Right atrium auricular region (tissue), 2 donors: ENCODE results near the gene ECHDC3. TPM values are rescaled to one million over a fixed set of nuclear protein-coding genes. Genes with fewer than 3 reads are reported as not detected.

Experiments used
- DNase-seq: peaks from one replicate; pipeline ENCODE4 v3.0.0-alpha.2; 2019; ENCODE audit warnings: low spot score
- H3K27ac ChIP-seq, 2 donors: fragments of 200-600 bp; sonication (generic); 1 replicate in 1 of 2; 2 replicates in 1 of 2; pipeline ENCODE4 v1.5.1; 2016 to 2019
- H3K27me3 ChIP-seq, 2 donors: fragments of 200-600 bp; sonication (generic); one replicate each; pipeline versions ENCODE4 v1.5.1 to v1.6.0; 2017 to 2019
- H3K36me3 ChIP-seq: fragments of 200-600 bp; sonication (generic); one replicate; pipeline ENCODE4 v1.5.1; 2016
- H3K4me1 ChIP-seq, 2 donors: fragments of 200-600 bp; sonication (generic); one replicate each; pipeline versions ENCODE4 v1.5.1 to v1.6.0; 2017 to 2019
- H3K4me3 ChIP-seq, 2 donors: fragments of 200-600 bp; sonication (generic); 1 replicate in 1 of 2; 2 replicates in 1 of 2; pipeline ENCODE4 v1.5.1; 2017 to 2019; ENCODE audit warnings: mild to moderate bottlenecking in 1 of 2, moderate library complexity in 1 of 2
- H3K9me3 ChIP-seq, 2 donors: fragments of 200-600 bp; sonication (generic); one replicate each; pipeline ENCODE4 v1.5.1; 2019
- total RNA-seq, 2 donors: library from RNA; depleted of rRNA; stranded (reverse); fragments of >200 nt; gene quantifications; one replicate each; pipeline ENCODE4 v1.1.0, GENCODE V29; 2016
- TF ChIP-seq, protein P1 (sequence below), 2 donors: fragments of 200-600 bp; sonication (generic); IDR thresholded peaks; one replicate each; pipeline ENCODE4 v1.5.1; 2019; ENCODE audit warnings: antibody characterized with exemption in 2 of 2

Gene ECHDC3, protein sequence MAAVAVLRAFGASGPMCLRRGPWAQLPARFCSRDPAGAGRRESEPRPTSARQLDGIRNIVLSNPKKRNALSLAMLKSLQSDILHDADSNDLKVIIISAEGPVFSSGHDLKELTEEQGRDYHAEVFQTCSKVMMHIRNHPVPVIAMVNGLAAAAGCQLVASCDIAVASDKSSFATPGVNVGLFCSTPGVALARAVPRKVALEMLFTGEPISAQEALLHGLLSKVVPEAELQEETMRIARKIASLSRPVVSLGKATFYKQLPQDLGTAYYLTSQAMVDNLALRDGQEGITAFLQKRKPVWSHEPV
- 100 to 1,000 TPM; 201 to 223 TPM for total RNA-seq

DNA sequence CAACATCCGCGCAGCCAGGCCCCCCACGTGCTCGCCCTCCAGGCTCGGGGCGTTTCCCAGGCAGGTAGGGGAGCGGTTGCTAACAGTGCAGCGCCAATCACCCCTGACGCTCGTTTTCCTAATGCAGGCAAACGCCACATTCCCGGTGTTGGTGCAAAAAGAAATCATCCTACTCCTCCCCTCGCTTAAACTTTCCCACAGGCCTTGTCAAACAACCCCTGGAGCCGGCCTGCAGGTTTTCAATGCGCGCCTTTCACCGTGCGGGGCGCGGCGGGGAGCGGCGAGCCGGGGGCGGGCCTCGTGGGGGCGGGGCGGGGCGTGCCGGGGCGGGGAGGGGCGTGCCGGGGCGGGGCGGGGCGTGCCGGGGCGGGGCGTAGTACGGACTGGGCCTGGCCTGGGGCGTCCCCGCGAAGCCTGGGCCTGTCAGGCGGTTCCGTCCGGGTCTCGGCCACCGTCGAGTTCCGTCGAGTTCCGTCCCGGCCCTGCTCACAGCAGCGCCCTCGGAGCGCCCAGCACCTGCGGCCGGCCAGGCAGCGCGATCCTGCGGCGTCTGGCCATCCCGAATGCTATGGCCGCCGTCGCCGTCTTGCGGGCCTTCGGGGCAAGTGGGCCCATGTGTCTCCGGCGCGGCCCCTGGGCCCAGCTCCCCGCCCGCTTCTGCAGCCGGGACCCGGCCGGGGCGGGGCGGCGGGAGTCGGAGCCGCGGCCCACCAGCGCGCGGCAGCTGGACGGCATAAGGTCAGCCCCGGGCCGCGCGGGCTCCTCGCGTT, at the start of gene ECHDC3:
Gene ECHDC3, plus strand, starts transcription at position 374 of the 770 bp plus-strand sequence. Its CDS starts 195 bp downstream, at position 569.
- TF ChIP-seq, protein P1, sequence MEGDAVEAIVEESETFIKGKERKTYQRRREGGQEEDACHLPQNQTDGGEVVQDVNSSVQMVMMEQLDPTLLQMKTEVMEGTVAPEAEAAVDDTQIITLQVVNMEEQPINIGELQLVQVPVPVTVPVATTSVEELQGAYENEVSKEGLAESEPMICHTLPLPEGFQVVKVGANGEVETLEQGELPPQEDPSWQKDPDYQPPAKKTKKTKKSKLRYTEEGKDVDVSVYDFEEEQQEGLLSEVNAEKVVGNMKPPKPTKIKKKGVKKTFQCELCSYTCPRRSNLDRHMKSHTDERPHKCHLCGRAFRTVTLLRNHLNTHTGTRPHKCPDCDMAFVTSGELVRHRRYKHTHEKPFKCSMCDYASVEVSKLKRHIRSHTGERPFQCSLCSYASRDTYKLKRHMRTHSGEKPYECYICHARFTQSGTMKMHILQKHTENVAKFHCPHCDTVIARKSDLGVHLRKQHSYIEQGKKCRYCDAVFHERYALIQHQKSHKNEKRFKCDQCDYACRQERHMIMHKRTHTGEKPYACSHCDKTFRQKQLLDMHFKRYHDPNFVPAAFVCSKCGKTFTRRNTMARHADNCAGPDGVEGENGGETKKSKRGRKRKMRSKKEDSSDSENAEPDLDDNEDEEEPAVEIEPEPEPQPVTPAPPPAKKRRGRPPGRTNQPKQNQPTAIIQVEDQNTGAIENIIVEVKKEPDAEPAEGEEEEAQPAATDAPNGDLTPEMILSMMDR (IDR thresholded peaks at IDR 0.05), result no peak
- peak within 1 kb of the TSS; percentile 85 to 97 for H3K27ac ChIP-seq
- no peaks in the 10 kb centered on the region for H3K27me3 ChIP-seq

DNA sequence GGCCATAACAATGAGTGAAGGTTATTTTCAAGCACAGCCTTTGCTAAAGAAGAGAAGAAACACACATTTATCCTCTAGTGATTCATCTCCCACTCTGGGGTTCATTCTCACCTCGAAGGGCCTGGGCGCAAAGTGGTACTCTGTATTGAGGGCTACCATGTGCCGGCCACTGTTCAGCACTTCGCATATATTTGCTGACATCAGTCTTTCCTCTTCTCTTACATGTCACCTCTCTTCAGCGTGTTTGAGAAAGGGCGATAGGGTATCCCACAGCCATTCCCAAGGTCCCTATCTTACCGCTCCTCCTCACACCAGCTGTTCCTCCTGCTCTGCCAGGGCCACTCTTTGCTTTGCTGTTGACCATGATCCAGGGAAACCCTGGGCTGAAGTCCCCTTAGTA, 48.8 kb upstream of the ECHDC3 start:
- H3K27me3 ChIP-seq, result no peaks in the 10 kb centered on the region
- no peaks in the 10 kb centered on the region for H3K36me3 ChIP-seq
- H3K9me3 ChIP-seq, result no peaks in the 10 kb centered on the region
- no peak overlapping the region for H3K27ac ChIP-seq
- no peak overlapping the region for H3K4me3 ChIP-seq
- H3K4me1 ChIP-seq, result peaks cover 0 to 3% of the 10 kb centered on the region in 2 donors
- TF ChIP-seq, protein P1 (IDR thresholded peaks at IDR 0.05), result no peak
- DNase-seq, result no peak

More for the DNA sequence above, at the start of gene ECHDC3:
- DNase-seq, result no peak
- Histone ChIP-seq H3K9me3 (no peaks in the 10 kb centered on the region), H3K4me3 (peak within 1 kb of the TSS; percentile 63 to 65), H3K4me1 (peaks cover 0 to 24% of the 10 kb centered on the region in 2 donors), H3K36me3 (no peaks in the 10 kb centered on the region)

DNA sequence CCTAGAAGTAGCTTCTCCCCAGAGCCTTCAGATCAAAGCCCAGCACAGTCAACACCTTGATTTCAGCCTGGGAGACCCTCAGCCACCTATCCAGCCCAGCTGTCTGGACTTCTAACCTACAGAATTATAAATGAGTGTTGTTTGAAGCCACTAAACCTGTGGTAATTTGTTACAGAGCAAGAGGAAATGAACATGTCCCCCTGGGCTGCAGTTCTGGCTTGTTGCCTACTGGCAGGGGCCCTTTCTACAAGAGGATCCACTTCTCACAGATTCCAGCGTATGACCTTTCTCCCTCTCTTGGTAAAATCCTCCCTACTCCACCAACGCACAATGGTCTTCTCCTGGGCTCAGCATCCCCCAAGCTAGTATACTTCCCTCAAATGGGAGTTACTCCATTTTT, 46.4 kb upstream of the ECHDC3 start:
- TF ChIP-seq, protein P1 (IDR thresholded peaks at IDR 0.05), result no peak
- DNase-seq, result no peak
- no peak overlapping the region for H3K27ac ChIP-seq
- no peaks in the 10 kb centered on the region for H3K9me3 ChIP-seq
- H3K27me3 ChIP-seq, result no peaks in the 10 kb centered on the region
- H3K36me3 ChIP-seq, result no peaks in the 10 kb centered on the region
- peaks cover 0 to 3% of the 10 kb centered on the region in 2 donors for H3K4me1 ChIP-seq
- H3K4me3 ChIP-seq, result no peak overlapping the region

DNA sequence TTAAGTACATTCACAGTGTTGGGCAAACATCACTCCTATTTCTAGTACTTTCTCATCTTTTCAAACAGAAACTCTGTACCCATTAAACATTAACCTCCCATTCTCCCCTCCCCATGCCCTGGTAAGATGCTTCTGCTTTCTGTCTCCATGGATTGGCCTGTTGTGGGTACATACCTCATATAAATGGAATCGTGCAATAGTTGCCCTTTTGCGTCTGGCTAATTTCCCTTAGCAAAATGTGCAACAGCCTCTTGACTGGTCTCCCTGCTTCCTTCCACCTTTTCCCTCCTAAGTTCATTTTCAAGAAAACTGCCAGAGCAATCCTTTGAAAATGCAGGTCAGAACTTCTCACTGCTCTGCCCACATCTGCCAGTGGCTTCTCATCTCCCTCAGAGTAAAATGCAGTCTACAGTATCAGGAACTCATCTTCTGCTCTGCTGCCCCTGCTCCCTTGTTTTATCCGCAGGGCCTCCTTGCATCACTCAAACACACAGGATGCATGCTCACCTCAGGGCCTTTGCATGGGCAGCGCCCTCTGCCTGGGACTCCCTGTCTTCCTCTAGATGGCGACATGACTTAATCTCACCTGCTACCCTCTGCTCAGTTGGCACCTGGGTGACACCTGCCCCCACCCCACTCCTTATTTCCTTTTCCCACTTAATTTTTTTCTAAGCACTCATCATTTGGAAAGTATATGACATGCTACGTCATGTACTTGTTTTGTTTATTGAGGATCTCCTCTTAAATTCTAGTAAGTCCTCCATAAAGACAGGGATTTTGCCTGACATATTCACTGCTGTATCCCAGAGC, 44.3 kb upstream of the ECHDC3 start:
- TF ChIP-seq, protein P1 (IDR thresholded peaks at IDR 0.05), result no peak
- DNase-seq, result no peak
- Histone ChIP-seq H3K4me1 (no peaks in the 10 kb centered on the region), H3K9me3 (no peaks in the 10 kb centered on the region), H3K27ac (no peak overlapping the region), H3K4me3 (no peak overlapping the region), H3K27me3 (no peaks in the 10 kb centered on the region), H3K36me3 (no peaks in the 10 kb centered on the region)

DNA sequence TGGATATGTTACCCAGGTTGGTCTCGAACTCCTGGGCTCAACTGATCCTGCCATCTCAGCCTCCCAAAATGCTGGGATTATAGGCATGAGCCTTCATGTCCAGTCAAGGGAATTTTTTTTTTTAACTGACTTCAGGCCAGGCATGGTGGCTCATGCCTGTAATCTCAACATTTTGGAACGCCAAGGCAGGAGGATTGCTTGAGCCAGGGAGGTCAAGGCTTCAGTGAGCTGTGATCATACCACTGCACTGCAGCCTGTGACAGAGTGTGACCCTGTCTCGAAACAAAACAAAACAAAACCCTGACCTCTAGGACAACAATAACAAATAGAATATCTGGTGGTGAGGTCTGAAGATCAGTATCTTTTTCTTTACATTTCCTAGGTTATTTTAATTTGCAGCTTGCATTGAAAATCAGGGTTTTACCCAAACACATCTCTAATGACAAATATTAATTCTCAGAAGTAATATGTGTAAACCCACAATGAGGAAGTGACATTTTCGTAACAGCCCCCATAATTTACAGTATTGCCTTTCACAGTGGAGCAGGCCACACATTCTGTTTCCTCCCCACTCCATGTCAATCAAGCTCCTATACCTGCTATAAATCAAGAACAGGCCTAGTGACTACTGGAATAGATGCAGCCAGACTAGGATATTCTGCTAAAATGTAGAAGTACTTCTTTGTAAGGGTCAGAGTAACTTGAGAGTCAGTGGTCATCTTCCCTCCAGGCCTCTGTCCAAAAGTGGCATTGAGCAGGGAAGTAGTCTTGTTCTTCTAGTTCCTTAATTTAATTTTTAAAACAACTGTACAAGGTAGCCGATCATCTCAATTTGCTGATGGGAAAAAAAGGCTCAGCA, 43.3 kb upstream of the ECHDC3 start:
- H3K4me1 ChIP-seq, result no peaks in the 10 kb centered on the region
- TF ChIP-seq, protein P1 (IDR thresholded peaks at IDR 0.05), result no peak
- no peak for DNase-seq
- H3K36me3 ChIP-seq, result no peaks in the 10 kb centered on the region
- no peak overlapping the region for H3K27ac ChIP-seq
- H3K27me3 ChIP-seq, result no peaks in the 10 kb centered on the region
- no peak overlapping the region for H3K4me3 ChIP-seq
- H3K9me3 ChIP-seq, result no peaks in the 10 kb centered on the region
